H1 (cell line): ENCODE results near the gene SH3D19. TPM values are rescaled to one million over a fixed set of nuclear protein-coding genes. Genes with fewer than 3 reads are reported as not detected.

Source experiments
- BACH1 ChIP-seq: IDR thresholded peaks from 2 replicates; pipeline ENCODE4 v1.6.1; 2012; ENCODE audit warnings: low read length, improper control_type of control experiment
- BCL11A ChIP-seq, 2 experiments: IDR thresholded peaks; one replicate each; pipeline ENCODE4 v1.6.1; 2011; ENCODE audit warnings: low read depth in 2 of 2, low read length in 2 of 2, mild to moderate bottlenecking in 2 of 2
- CHD1 ChIP-seq: IDR thresholded peaks from 2 replicates; pipeline ENCODE4 v1.6.1; 2012; ENCODE audit warnings: low read depth, low read length, improper control_type of control experiment
- FOSL1 ChIP-seq: IDR thresholded peaks from 2 replicates; pipeline ENCODE4 v1.6.1; 2011; ENCODE audit warnings: mild to moderate bottlenecking, low read depth, low read length, moderate library complexity; ENCODE audit not compliant: insufficient read depth
- GABPA ChIP-seq: IDR thresholded peaks from 2 replicates; pipeline ENCODE4 v1.6.1; 2011; ENCODE audit warnings: mild to moderate bottlenecking, low read length, moderate library complexity, borderline replicate concordance; ENCODE audit not compliant: insufficient read depth
- HDAC6 ChIP-seq: IDR thresholded peaks from one replicate; pipeline ENCODE4 v1.7.1; 2012; ENCODE audit warnings: low read depth, mild to moderate bottlenecking, inconsistent platforms, low read length, moderate library complexity
- JUND ChIP-seq: IDR thresholded peaks from 2 replicates; pipeline ENCODE4 v1.6.1; 2011; ENCODE audit warnings: mild to moderate bottlenecking, improper control_type of control experiment, low read length
- RAD21 ChIP-seq, 2 experiments: IDR thresholded peaks in 1 of 2; conservative IDR thresholded peaks in 1 of 2; 2 replicates each; pipeline ENCODE4 v1.6.1; 2011; ENCODE audit warnings: low read depth in 2 of 2, low read length in 2 of 2, improper control_type of control experiment in 1 of 2, inconsistent platforms in 1 of 2, mild to moderate bottlenecking in 1 of 2, moderate library complexity in 1 of 2
- SUZ12 ChIP-seq: fragments of 200-600 bp; sonication (generic); IDR thresholded peaks from 2 replicates; pipeline ENCODE4 v1.6.1; 2012; ENCODE audit warnings: mild to moderate bottlenecking, inconsistent platforms, low read length, moderate library complexity, mixed read lengths
- polyA plus RNA-seq, 7 experiments: library from polyadenylated mRNA; depleted of rRNA in 3 of 7; stranded (reverse) in 5 of 7; unstranded in 2 of 7; fragments of >200 nt in 5 of 7; fragments of 200-250 nt in 2 of 7; gene quantifications; 1 replicate in 5 of 7; 2 replicates in 1 of 7; 4 replicates in 1 of 7; pipeline versions ENCODE4 v1.2.1 to v1.2.3, GENCODE V29; 2011 to 2013; ENCODE audit warnings: missing spikeins in 2 of 7, mixed read lengths in 2 of 7
- total RNA-seq: library from RNA; stranded (reverse); fragmentation: NEBNext Ultra II Directional; extraction: Animal tissue kit (Norgen Biotek cat#: 25700); gene quantifications from 2 replicates; pipeline ENCODE4 v1.2.1, GENCODE V29; 2021
- TF ChIP-seq, protein P1 (sequence below): fragments of 300-600 bp; sonication (generic); IDR thresholded peaks from 2 replicates; pipeline ENCODE4 v1.7.1; 2012; ENCODE audit warnings: low read length, moderate library complexity, mild to moderate bottlenecking, inconsistent platforms; ENCODE audit not compliant: insufficient replicate concordance

Gene SH3D19
- total and polyA plus RNA-seq, 2 of the 8 experiments (the other 6 are each of a cell fraction or from before 2014, with no cell fraction given) = 11.7 to 51.3 TPM

DNA sequence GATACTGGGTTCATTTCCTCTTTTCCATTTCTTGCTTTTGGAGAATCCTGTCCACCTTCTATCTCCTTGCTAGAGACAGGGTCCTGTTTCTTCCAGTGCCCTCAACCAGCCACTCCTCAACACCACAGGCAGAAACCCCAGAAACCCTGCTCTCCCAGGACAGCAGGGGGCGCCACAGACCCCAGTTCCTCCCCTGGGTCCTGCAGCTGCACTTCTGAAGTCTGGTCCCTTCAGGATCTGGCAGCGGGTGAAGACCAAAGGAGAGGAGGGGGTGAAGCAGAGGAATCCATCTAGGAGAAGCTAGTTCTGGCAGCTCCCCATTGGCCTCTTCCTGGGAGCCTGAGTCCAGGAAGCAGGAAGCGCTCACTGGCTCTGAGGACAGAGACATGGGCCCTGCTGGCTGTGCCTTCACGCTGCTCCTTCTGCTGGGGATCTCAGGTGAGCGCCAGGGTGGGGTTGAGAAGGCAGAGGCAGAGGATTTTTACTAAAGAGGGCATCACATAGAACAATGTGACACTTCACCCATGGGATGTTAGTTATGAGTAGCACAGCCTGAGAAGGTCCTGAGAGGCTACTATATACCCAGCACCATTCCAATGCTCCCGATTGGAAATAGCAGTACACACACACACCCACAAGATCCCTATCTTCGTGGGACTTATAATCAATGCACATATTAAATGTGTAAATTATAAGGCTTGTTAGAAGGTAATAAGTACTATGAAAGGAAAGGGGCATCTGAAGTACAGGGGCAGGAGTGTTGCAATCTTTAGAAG, 48.4 kb downstream of the SH3D19 start, which contains the start of gene PRSS48 (continued):
- TF ChIP-seq, protein P1, sequence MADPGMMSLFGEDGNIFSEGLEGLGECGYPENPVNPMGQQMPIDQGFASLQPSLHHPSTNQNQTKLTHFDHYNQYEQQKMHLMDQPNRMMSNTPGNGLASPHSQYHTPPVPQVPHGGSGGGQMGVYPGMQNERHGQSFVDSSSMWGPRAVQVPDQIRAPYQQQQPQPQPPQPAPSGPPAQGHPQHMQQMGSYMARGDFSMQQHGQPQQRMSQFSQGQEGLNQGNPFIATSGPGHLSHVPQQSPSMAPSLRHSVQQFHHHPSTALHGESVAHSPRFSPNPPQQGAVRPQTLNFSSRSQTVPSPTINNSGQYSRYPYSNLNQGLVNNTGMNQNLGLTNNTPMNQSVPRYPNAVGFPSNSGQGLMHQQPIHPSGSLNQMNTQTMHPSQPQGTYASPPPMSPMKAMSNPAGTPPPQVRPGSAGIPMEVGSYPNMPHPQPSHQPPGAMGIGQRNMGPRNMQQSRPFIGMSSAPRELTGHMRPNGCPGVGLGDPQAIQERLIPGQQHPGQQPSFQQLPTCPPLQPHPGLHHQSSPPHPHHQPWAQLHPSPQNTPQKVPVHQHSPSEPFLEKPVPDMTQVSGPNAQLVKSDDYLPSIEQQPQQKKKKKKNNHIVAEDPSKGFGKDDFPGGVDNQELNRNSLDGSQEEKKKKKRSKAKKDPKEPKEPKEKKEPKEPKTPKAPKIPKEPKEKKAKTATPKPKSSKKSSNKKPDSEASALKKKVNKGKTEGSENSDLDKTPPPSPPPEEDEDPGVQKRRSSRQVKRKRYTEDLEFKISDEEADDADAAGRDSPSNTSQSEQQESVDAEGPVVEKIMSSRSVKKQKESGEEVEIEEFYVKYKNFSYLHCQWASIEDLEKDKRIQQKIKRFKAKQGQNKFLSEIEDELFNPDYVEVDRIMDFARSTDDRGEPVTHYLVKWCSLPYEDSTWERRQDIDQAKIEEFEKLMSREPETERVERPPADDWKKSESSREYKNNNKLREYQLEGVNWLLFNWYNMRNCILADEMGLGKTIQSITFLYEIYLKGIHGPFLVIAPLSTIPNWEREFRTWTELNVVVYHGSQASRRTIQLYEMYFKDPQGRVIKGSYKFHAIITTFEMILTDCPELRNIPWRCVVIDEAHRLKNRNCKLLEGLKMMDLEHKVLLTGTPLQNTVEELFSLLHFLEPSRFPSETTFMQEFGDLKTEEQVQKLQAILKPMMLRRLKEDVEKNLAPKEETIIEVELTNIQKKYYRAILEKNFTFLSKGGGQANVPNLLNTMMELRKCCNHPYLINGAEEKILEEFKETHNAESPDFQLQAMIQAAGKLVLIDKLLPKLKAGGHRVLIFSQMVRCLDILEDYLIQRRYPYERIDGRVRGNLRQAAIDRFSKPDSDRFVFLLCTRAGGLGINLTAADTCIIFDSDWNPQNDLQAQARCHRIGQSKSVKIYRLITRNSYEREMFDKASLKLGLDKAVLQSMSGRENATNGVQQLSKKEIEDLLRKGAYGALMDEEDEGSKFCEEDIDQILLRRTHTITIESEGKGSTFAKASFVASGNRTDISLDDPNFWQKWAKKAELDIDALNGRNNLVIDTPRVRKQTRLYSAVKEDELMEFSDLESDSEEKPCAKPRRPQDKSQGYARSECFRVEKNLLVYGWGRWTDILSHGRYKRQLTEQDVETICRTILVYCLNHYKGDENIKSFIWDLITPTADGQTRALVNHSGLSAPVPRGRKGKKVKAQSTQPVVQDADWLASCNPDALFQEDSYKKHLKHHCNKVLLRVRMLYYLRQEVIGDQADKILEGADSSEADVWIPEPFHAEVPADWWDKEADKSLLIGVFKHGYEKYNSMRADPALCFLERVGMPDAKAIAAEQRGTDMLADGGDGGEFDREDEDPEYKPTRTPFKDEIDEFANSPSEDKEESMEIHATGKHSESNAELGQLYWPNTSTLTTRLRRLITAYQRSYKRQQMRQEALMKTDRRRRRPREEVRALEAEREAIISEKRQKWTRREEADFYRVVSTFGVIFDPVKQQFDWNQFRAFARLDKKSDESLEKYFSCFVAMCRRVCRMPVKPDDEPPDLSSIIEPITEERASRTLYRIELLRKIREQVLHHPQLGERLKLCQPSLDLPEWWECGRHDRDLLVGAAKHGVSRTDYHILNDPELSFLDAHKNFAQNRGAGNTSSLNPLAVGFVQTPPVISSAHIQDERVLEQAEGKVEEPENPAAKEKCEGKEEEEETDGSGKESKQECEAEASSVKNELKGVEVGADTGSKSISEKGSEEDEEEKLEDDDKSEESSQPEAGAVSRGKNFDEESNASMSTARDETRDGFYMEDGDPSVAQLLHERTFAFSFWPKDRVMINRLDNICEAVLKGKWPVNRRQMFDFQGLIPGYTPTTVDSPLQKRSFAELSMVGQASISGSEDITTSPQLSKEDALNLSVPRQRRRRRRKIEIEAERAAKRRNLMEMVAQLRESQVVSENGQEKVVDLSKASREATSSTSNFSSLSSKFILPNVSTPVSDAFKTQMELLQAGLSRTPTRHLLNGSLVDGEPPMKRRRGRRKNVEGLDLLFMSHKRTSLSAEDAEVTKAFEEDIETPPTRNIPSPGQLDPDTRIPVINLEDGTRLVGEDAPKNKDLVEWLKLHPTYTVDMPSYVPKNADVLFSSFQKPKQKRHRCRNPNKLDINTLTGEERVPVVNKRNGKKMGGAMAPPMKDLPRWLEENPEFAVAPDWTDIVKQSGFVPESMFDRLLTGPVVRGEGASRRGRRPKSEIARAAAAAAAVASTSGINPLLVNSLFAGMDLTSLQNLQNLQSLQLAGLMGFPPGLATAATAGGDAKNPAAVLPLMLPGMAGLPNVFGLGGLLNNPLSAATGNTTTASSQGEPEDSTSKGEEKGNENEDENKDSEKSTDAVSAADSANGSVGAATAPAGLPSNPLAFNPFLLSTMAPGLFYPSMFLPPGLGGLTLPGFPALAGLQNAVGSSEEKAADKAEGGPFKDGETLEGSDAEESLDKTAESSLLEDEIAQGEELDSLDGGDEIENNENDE = no peak
- TF ChIP-seq BCL11A (IDR thresholded peaks at IDR 0.05; ENCODE audit: low read depth in 2 of 2, low read length in 2 of 2) = no peak
- peak; percentile 94 to 98 for TF ChIP-seq RAD21 (IDR thresholded peaks at IDR 0.05 in 1 of 2, conservative IDR thresholded peaks at IDR 0.05 in 1 of 2; ENCODE audit: low read depth in 2 of 2, low read length in 2 of 2)
- TF ChIP-seq FOSL1 = no peak
- TF ChIP-seq BACH1 = no peak
- no peak for TF ChIP-seq HDAC6
- no peak for TF ChIP-seq GABPA
- 0 out of 2 replicates have a peak, but pooled peaks have one; percentile 34 for TF ChIP-seq JUND
- TF ChIP-seq SUZ12 = no peak
- no peak for TF ChIP-seq CHD1
